ENCODE results near the gene LRCH1. TPM values are rescaled to one million over a fixed set of nuclear protein-coding genes. Genes with fewer than 3 reads are reported as not detected.

The LRCH1 gene
- total and polyA plus RNA-seq, 4 donors: 2.6 to 6.6 (median 3.4) TPM

GRCh38 chr13:46715363-46715762, 162.4 kb downstream of the LRCH1 start:
- no peaks in the 10 kb centered on the region for H3K9me3 ChIP-seq (ENCODE audit: control insufficient read depth in 4 of 4, low read length in 3 of 4)
- peaks cover 0 to 31% (median 3%) of the 10 kb centered on the region in 4 donors for H3K36me3 ChIP-seq (ENCODE audit: control insufficient read depth in 4 of 4, insufficient read depth in 3 of 4, low read depth in 1 of 4, low read length in 3 of 4)
- DNase-seq (ENCODE audit: low spot score): no peak
- H3K4me1 ChIP-seq (ENCODE audit: control insufficient read depth in 4 of 4, insufficient read depth in 4 of 4, low read length in 3 of 4): peaks cover 2 to 10% (median 5%) of the 10 kb centered on the region in 4 donors
- no peak overlapping the region for H3K27ac ChIP-seq (ENCODE audit: low read depth in 1 of 2, low read length in 2 of 2)
- no peaks in the 10 kb centered on the region for H3K27me3 ChIP-seq (ENCODE audit: control insufficient read depth in 4 of 4, insufficient read depth in 4 of 4, low read length in 3 of 4)
- TF ChIP-seq FOXA1 (IDR thresholded peaks at IDR 0.05): no peak
- no peak overlapping the region for H3K9ac ChIP-seq (ENCODE audit: low read depth in 1 of 2, low read length in 2 of 2)
- H3K4me3 ChIP-seq (ENCODE audit: low read depth in 1 of 3, low read length in 3 of 3): no peak overlapping the region
- WGBS: 95% methylated on average over 3 of the region's 3 CpGs

DNA sequence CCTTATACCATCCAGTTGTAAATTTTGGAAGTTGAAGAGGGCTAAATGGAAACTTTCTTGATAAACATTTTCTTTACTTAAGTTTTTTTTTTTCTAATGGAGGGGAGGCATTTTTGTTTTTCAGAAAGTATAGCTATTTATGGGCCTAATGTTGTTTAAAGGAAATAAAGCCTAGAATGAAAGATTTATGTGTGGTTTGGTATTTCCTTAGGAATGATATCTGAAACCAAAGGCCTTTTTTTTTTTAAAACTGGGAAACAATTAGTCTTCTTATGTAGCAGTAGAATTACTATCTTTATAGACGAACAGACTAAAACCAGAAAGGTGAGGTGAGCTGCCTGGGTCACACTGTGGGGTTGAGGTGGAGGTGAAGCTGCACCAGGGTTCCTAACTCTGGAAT, 163.9 kb downstream of the LRCH1 start:
- H3K9ac ChIP-seq (ENCODE audit: low read depth in 1 of 2, low read length in 2 of 2): no peak overlapping the region
- no peak for DNase-seq (ENCODE audit: low spot score)
- H3K27me3 ChIP-seq (ENCODE audit: control insufficient read depth in 4 of 4, insufficient read depth in 4 of 4, low read length in 3 of 4): no peaks in the 10 kb centered on the region
- no peaks in the 10 kb centered on the region for H3K9me3 ChIP-seq (ENCODE audit: control insufficient read depth in 4 of 4, low read length in 3 of 4)
- no peak overlapping the region for H3K27ac ChIP-seq (ENCODE audit: low read depth in 1 of 2, low read length in 2 of 2)
- WGBS: 51% methylated on average over 1 of the region's 1 CpG
- H3K4me3 ChIP-seq (ENCODE audit: low read depth in 1 of 3, low read length in 3 of 3): no peak overlapping the region
- peaks cover 0 to 19% (median 3%) of the 10 kb centered on the region in 4 donors for H3K36me3 ChIP-seq (ENCODE audit: control insufficient read depth in 4 of 4, insufficient read depth in 3 of 4, low read depth in 1 of 4, low read length in 3 of 4)
- TF ChIP-seq ATF3 (IDR thresholded peaks at IDR 0.05) (no peak), GABPA (IDR thresholded peaks at IDR 0.05 in 1 of 2, conservative IDR thresholded peaks at IDR 0.05 in 1 of 2) (no peak), EGR1 (IDR thresholded peaks at IDR 0.05; ENCODE audit: low read depth in 2 of 2) (no peak), HNF4A (conservative IDR thresholded peaks at IDR 0.05) (no peak), YY1 (IDR thresholded peaks at IDR 0.05) (no peak), SP1 (IDR thresholded peaks at IDR 0.05) (no peak), RAD21 (IDR thresholded peaks at IDR 0.05) (no peak), TAF1 (conservative IDR thresholded peaks at IDR 0.05) (no peak), JUND (IDR thresholded peaks at IDR 0.05) (no peak), HNF4G (IDR thresholded peaks at IDR 0.05) (no peak), RXRA (IDR thresholded peaks at IDR 0.05) (no peak), FOXA2 (IDR thresholded peaks at IDR 0.05) (no peak)
- TF ChIP-seq, protein P1, sequence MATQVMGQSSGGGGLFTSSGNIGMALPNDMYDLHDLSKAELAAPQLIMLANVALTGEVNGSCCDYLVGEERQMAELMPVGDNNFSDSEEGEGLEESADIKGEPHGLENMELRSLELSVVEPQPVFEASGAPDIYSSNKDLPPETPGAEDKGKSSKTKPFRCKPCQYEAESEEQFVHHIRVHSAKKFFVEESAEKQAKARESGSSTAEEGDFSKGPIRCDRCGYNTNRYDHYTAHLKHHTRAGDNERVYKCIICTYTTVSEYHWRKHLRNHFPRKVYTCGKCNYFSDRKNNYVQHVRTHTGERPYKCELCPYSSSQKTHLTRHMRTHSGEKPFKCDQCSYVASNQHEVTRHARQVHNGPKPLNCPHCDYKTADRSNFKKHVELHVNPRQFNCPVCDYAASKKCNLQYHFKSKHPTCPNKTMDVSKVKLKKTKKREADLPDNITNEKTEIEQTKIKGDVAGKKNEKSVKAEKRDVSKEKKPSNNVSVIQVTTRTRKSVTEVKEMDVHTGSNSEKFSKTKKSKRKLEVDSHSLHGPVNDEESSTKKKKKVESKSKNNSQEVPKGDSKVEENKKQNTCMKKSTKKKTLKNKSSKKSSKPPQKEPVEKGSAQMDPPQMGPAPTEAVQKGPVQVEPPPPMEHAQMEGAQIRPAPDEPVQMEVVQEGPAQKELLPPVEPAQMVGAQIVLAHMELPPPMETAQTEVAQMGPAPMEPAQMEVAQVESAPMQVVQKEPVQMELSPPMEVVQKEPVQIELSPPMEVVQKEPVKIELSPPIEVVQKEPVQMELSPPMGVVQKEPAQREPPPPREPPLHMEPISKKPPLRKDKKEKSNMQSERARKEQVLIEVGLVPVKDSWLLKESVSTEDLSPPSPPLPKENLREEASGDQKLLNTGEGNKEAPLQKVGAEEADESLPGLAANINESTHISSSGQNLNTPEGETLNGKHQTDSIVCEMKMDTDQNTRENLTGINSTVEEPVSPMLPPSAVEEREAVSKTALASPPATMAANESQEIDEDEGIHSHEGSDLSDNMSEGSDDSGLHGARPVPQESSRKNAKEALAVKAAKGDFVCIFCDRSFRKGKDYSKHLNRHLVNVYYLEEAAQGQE (IDR thresholded peaks at IDR 0.05): no peak
- TF ChIP-seq, protein P2, sequence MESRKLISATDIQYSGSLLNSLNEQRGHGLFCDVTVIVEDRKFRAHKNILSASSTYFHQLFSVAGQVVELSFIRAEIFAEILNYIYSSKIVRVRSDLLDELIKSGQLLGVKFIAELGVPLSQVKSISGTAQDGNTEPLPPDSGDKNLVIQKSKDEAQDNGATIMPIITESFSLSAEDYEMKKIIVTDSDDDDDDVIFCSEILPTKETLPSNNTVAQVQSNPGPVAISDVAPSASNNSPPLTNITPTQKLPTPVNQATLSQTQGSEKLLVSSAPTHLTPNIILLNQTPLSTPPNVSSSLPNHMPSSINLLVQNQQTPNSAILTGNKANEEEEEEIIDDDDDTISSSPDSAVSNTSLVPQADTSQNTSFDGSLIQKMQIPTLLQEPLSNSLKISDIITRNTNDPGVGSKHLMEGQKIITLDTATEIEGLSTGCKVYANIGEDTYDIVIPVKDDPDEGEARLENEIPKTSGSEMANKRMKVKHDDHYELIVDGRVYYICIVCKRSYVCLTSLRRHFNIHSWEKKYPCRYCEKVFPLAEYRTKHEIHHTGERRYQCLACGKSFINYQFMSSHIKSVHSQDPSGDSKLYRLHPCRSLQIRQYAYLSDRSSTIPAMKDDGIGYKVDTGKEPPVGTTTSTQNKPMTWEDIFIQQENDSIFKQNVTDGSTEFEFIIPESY (IDR thresholded peaks at IDR 0.05): no peak
- TF ChIP-seq, protein P3, sequence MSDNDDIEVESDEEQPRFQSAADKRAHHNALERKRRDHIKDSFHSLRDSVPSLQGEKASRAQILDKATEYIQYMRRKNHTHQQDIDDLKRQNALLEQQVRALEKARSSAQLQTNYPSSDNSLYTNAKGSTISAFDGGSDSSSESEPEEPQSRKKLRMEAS (IDR thresholded peaks at IDR 0.05): no peak
- TF ChIP-seq, protein P4, sequence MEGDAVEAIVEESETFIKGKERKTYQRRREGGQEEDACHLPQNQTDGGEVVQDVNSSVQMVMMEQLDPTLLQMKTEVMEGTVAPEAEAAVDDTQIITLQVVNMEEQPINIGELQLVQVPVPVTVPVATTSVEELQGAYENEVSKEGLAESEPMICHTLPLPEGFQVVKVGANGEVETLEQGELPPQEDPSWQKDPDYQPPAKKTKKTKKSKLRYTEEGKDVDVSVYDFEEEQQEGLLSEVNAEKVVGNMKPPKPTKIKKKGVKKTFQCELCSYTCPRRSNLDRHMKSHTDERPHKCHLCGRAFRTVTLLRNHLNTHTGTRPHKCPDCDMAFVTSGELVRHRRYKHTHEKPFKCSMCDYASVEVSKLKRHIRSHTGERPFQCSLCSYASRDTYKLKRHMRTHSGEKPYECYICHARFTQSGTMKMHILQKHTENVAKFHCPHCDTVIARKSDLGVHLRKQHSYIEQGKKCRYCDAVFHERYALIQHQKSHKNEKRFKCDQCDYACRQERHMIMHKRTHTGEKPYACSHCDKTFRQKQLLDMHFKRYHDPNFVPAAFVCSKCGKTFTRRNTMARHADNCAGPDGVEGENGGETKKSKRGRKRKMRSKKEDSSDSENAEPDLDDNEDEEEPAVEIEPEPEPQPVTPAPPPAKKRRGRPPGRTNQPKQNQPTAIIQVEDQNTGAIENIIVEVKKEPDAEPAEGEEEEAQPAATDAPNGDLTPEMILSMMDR (IDR thresholded peaks at IDR 0.05; ENCODE audit: low read depth, low read length, missing input control): no peak
- H3K4me1 ChIP-seq (ENCODE audit: control insufficient read depth in 4 of 4, insufficient read depth in 4 of 4, low read length in 3 of 4): peaks cover 2 to 10% (median 5%) of the 10 kb centered on the region in 4 donors
